H1 (cell line): ENCODE measurements around the gene CTAGE1. TPM values are rescaled to one million over a fixed set of nuclear protein-coding genes. Genes with fewer than 3 reads are reported as not detected.
"Not testable (repeated sequence)": the region's sequence is repeated elsewhere in the genome, so short reads cannot be mapped to it uniquely, and the experiment has no call there.

Source experiments
- CTCF ChIA-PET: fragments of 300-600 bp; sonication (Branson Sonifier 250); formaldehyde crosslinking; loops from one replicate; lab custom pipeline; 2021; ENCODE audit not compliant: partially characterized antibody; lab: Charles Lee
- POLR2A ChIA-PET: fragments of 300-600 bp; sonication (Branson Sonifier 250); formaldehyde crosslinking; loops from one replicate; lab custom pipeline; 2021; ENCODE audit warnings: inconsistent platforms; ENCODE audit not compliant: partially characterized antibody; lab: Charles Lee
- DNase-seq, 2 experiments: peaks; one replicate each; pipeline versions ENCODE4 v3.0.0 to v3.0.0-alpha.2; 2010 to 2022; ENCODE audit warnings: low spot score in 2 of 2, low read depth in 1 of 2, mixed read lengths in 1 of 2
- FAIRE-seq: peaks from 2 replicates; lab custom pipeline; 2011; peaks lifted over from hg19 to GRCh38; lab: Jason Lieb, UNC
- H2AFZ ChIP-seq: 2 replicates; pipeline ENCODE4 v1.8.1; 2012; ENCODE audit warnings: low read length, inconsistent platforms
- H2AK5ac ChIP-seq: 2 replicates; pipeline ENCODE4 v1.6.1; 2013; ENCODE audit warnings: low read depth, low read length
- H2BK120ac ChIP-seq: replicated peaks from 2 replicates; pipeline ENCODE3; 2013; ENCODE audit warnings: low read depth, low read length, inconsistent platforms
- H2BK12ac ChIP-seq: 2 replicates; pipeline ENCODE4 v1.6.1; 2013; ENCODE audit warnings: low read depth, low read length
- H2BK15ac ChIP-seq: 2 replicates; pipeline ENCODE4 v1.6.1; 2013; ENCODE audit warnings: low read length
- H2BK20ac ChIP-seq: 2 replicates; pipeline ENCODE4 v1.6.1; 2013; ENCODE audit warnings: low read length
- H2BK5ac ChIP-seq: 2 replicates; pipeline ENCODE4 v1.6.1; 2013; ENCODE audit warnings: low read depth, low read length
- H3K14ac ChIP-seq: 2 replicates; pipeline ENCODE4 v1.6.1; 2013; ENCODE audit warnings: inconsistent platforms; ENCODE audit not compliant: insufficient read length
- H3K18ac ChIP-seq: 2 replicates; pipeline ENCODE4 v1.6.1; 2013; ENCODE audit warnings: low read length; ENCODE audit errors: extremely low read depth
- H3K23ac ChIP-seq: 2 replicates; pipeline ENCODE4 v1.6.1; 2013; ENCODE audit warnings: inconsistent platforms; ENCODE audit not compliant: insufficient read length
- H3K23me2 ChIP-seq: 2 replicates; pipeline ENCODE4 v1.6.1; 2013; ENCODE audit warnings: low read depth, low read length
- H3K27ac ChIP-seq: 2 replicates; pipeline ENCODE4 v1.6.1; 2011; ENCODE audit warnings: low read depth, low read length, inconsistent platforms
- H3K27me3 ChIP-seq, 4 experiments: replicated peaks in 1 of 4; 1 replicate in 1 of 4; 2 replicates in 3 of 4; pipeline versions ENCODE4 v1.6.1 to v1.8.1; 2011 to 2013; ENCODE audit warnings: low read length in 3 of 4, mild to moderate bottlenecking in 3 of 4, inconsistent platforms in 2 of 4, mixed read lengths in 2 of 4, moderate library complexity in 1 of 4; ENCODE audit not compliant: control insufficient read depth in 3 of 4, insufficient read depth in 3 of 4; ENCODE audit errors: extremely low read depth in 1 of 4
- H3K36me3 ChIP-seq, 4 experiments: 2 replicates each; pipeline versions ENCODE4 v1.6.1 to v1.8.1; 2011 to 2013; ENCODE audit warnings: mild to moderate bottlenecking in 4 of 4, low read length in 3 of 4, moderate library complexity in 2 of 4, control low read depth in 1 of 4, inconsistent platforms in 1 of 4; ENCODE audit not compliant: insufficient read depth in 4 of 4, control insufficient read depth in 2 of 4
- H3K4ac ChIP-seq: replicated peaks from 2 replicates; pipeline ENCODE3; 2013; ENCODE audit warnings: low read length, low read depth, mixed read lengths, inconsistent platforms; ENCODE audit not compliant: insufficient read length
- H3K4me1 ChIP-seq, 4 experiments: replicated peaks in 1 of 4; 1 replicate in 1 of 4; 2 replicates in 3 of 4; pipeline versions ENCODE4 v1.6.1 to v1.8.1; 2011 to 2013; ENCODE audit warnings: low read length in 3 of 4, inconsistent platforms in 2 of 4, mixed read lengths in 1 of 4; ENCODE audit not compliant: insufficient read depth in 4 of 4, control insufficient read depth in 3 of 4
- H3K4me2 ChIP-seq, 2 experiments: 2 replicates each; pipeline versions ENCODE4 v1.6.1 to v1.8.1; 2011 to 2013; ENCODE audit warnings: low read depth in 2 of 2, low read length in 2 of 2, control low read depth in 1 of 2, inconsistent platforms in 1 of 2, mild to moderate bottlenecking in 1 of 2; ENCODE audit not compliant: insufficient read depth in 1 of 2
- H3K4me3 ChIP-seq, 4 experiments: fragments of 200-600, 300-600 bp in 1 of 4; sonication (generic), shearing (Covaris generic), sonication (Bioruptor Twin) in 1 of 4; 2 replicates each; pipeline versions ENCODE4 v1.5.1 to v1.8.1; 2011 to 2016; ENCODE audit warnings: low read length in 4 of 4, low read depth in 3 of 4, control low read depth in 2 of 4, inconsistent platforms in 2 of 4, mild to moderate bottlenecking in 2 of 4, mixed read lengths in 1 of 4, moderate library complexity in 1 of 4; ENCODE audit not compliant: insufficient read depth in 2 of 4; ENCODE audit errors: extremely low read depth in 1 of 4
- H3K56ac ChIP-seq: replicated peaks from 2 replicates; pipeline ENCODE3; 2013; ENCODE audit warnings: low read depth, mild to moderate bottlenecking, mixed read lengths, low read length, inconsistent platforms; ENCODE audit not compliant: insufficient read length
- H3K79me1 ChIP-seq: 2 replicates; pipeline ENCODE4 v1.6.1; 2013; ENCODE audit warnings: low read depth, low read length, control low read depth
- H3K79me2 ChIP-seq, 2 experiments: 2 replicates each; pipeline versions ENCODE4 v1.6.1 to v1.8.1; 2012 to 2013; ENCODE audit warnings: low read length in 2 of 2, mild to moderate bottlenecking in 2 of 2, inconsistent platforms in 1 of 2; ENCODE audit not compliant: insufficient read depth in 2 of 2, control insufficient read depth in 1 of 2
- H3K9ac ChIP-seq, 4 experiments: replicated peaks in 1 of 4; 1 replicate in 1 of 4; 2 replicates in 3 of 4; pipeline versions ENCODE4 v1.6.1 to v1.8.1; 2011 to 2013; ENCODE audit warnings: low read depth in 3 of 4, low read length in 3 of 4, control low read depth in 2 of 4, mild to moderate bottlenecking in 2 of 4, moderate library complexity in 2 of 4, inconsistent platforms in 1 of 4; ENCODE audit errors: extremely low read depth in 1 of 4
- H3K9me3 ChIP-seq, 2 experiments: 2 replicates each; pipeline versions ENCODE4 v1.6.1 to v1.8.1; 2012 to 2013; ENCODE audit warnings: mild to moderate bottlenecking in 2 of 2, moderate library complexity in 2 of 2, control low read depth in 1 of 2, inconsistent platforms in 1 of 2, low read depth in 1 of 2, low read length in 1 of 2, mixed read lengths in 1 of 2; ENCODE audit not compliant: insufficient read depth in 2 of 2
- H4K20me1 ChIP-seq, 2 experiments: replicated peaks in 1 of 2; 2 replicates each; pipeline versions ENCODE3 to v1.8.1; 2011 to 2013; ENCODE audit warnings: inconsistent platforms in 2 of 2, low read length in 2 of 2, mild to moderate bottlenecking in 1 of 2; ENCODE audit not compliant: insufficient read depth in 2 of 2, control insufficient read depth in 1 of 2
- H4K5ac ChIP-seq: 2 replicates; pipeline ENCODE4 v1.6.1; 2013; ENCODE audit warnings: low read length, low read depth, mixed read lengths, inconsistent platforms; ENCODE audit not compliant: insufficient read length
- H4K8ac ChIP-seq: 2 replicates; pipeline ENCODE4 v1.8.0; 2013; ENCODE audit warnings: mild to moderate bottlenecking, moderate library complexity, low read length, inconsistent platforms; ENCODE audit not compliant: insufficient read depth; ENCODE audit errors: extremely low read depth
- H4K91ac ChIP-seq: replicated peaks from 2 replicates; pipeline ENCODE3; 2013; ENCODE audit warnings: low read length, mixed read lengths, inconsistent platforms; ENCODE audit not compliant: insufficient read length
- polyA plus RNA-seq, 7 experiments: library from polyadenylated mRNA; depleted of rRNA in 3 of 7; stranded (reverse) in 5 of 7; unstranded in 2 of 7; fragments of >200 nt in 5 of 7; fragments of 200-250 nt in 2 of 7; gene quantifications; 1 replicate in 5 of 7; 2 replicates in 1 of 7; 4 replicates in 1 of 7; pipeline versions ENCODE4 v1.2.1 to v1.2.3, GENCODE V29; 2011 to 2013; ENCODE audit warnings: missing spikeins in 2 of 7, mixed read lengths in 2 of 7
- total RNA-seq: library from RNA; stranded (reverse); fragmentation: NEBNext Ultra II Directional; extraction: Animal tissue kit (Norgen Biotek cat#: 25700); gene quantifications from 2 replicates; pipeline ENCODE4 v1.2.1, GENCODE V29; 2021

The CTAGE1 gene
- total and polyA plus RNA-seq, 2 of the 8 experiments (the other 6 are each of a cell fraction or from before 2014, with no cell fraction given) = not detected

GRCh38 chr18:22449753-22450152 lies 32.0 kb upstream of the CTAGE1 start:
- H2AK5ac ChIP-seq, H2BK15ac ChIP-seq, H2BK5ac ChIP-seq, H3K23ac ChIP-seq, H2BK12ac ChIP-seq, DNase-seq, H4K8ac ChIP-seq, H3K79me2 ChIP-seq, FAIRE-seq, H4K91ac ChIP-seq, H3K4ac ChIP-seq, H3K27ac ChIP-seq, H2BK120ac ChIP-seq, H3K79me1 ChIP-seq, H3K9ac ChIP-seq, H3K18ac ChIP-seq, H3K27me3 ChIP-seq, H3K9me3 ChIP-seq, H4K5ac ChIP-seq, H2BK20ac ChIP-seq, H3K36me3 ChIP-seq, H2AFZ ChIP-seq, H3K56ac ChIP-seq, POLR2A ChIA-PET, H3K4me2 ChIP-seq, H4K20me1 ChIP-seq, H3K4me1 ChIP-seq, H3K23me2 ChIP-seq, H3K14ac ChIP-seq, H3K4me3 ChIP-seq: not testable (repeated sequence)
- CTCF ChIA-PET = interaction anchor here (1.2 to 2.1 kb wide), 2 partner anchors 16 to 22 kb away, joined by 3 to 4 read pairs; no protein-coding TSS in a partner anchor
